ENCODE results near the gene GGCT.
"Not testable (repeated sequence)": the region's sequence is repeated elsewhere in the genome, so short reads cannot be mapped to it uniquely, and the experiment has no call there.

GGCT gene

DNA sequence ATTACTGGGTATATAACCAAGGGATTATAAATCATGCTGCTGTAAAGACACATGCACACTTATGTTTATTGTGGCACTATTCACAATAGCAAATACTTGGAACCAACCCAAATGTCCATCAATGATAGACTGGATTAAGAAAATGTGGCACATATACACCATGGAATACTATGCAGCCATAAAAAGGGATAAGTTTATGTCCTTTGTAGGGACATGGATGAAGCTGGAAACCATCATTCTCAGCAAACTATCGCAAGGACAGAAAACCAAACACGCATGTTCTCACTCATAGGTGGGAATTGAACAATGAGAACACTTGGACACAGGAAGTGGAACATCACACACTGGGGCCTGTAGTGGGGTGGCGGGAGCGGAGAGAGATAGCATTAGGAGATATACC lies 38.5 kb upstream of the GGCT start:
- not testable (repeated sequence) for ATAC-seq
- 0 out of 2 replicates have a peak, but pooled peaks have one; percentile 36 for TF ChIP-seq ZNF8 (CRISPR knock-in tag; IDR thresholded peaks at IDR 0.05)

DNA sequence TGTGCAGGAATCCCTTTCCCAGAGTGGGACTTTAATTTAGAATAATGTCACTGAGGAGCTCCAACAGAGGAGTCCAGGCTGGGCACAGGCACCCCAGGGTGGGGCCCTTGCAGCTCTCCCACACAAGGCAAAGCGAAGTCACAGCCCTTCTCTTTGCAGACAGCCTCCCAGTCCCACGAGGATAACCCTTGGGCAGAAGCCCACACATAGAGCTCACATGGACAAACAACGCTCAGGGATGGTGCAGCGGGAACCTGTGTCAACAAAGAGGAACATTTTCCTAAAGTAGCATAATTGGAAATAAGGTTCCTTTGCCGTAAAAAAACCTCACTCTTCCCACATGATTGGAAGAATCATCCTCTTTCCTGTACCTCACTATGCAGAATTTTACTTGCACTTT lies 29.3 kb upstream of the GGCT start:
- no peak for ATAC-seq
- TF ChIP-seq TOX (CRISPR knock-in tag; IDR thresholded peaks at IDR 0.05; ENCODE audit: borderline replicate concordance) = no peak
- no peak for TF ChIP-seq PPARA (CRISPR knock-in tag; IDR thresholded peaks at IDR 0.05; ENCODE audit: borderline replicate concordance)
- no peak for TF ChIP-seq ZFP30 (CRISPR knock-in tag; IDR thresholded peaks at IDR 0.05)
- TF ChIP-seq ZC3H10 (CRISPR knock-in tag; IDR thresholded peaks at IDR 0.05) = no peak
- TF ChIP-seq ESRRG (CRISPR knock-in tag; IDR thresholded peaks at IDR 0.05) = no peak
- TF ChIP-seq ZNF565 (CRISPR knock-in tag; conservative IDR thresholded peaks at IDR 0.05; ENCODE audit: low read depth) = no peak

DNA sequence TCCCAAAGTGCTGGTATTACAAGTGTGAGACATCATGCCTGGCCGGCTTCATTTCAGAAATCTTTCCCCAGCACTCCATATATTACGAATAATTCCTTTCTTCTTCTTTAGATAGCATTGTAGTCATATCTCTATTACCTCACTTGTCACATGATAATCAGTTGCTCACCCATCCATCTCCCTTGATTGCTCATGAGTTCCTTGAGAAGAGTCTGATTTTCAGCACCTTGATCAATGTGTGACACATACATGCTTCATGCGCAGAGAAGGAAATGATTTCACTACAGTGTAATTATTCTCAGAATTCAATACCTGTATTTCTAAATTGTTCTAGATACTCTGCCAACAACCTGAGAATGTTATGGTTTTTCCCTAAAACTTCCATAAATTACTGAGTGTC lies 26.7 kb upstream of the GGCT start:
- TF ChIP-seq, protein P1, sequence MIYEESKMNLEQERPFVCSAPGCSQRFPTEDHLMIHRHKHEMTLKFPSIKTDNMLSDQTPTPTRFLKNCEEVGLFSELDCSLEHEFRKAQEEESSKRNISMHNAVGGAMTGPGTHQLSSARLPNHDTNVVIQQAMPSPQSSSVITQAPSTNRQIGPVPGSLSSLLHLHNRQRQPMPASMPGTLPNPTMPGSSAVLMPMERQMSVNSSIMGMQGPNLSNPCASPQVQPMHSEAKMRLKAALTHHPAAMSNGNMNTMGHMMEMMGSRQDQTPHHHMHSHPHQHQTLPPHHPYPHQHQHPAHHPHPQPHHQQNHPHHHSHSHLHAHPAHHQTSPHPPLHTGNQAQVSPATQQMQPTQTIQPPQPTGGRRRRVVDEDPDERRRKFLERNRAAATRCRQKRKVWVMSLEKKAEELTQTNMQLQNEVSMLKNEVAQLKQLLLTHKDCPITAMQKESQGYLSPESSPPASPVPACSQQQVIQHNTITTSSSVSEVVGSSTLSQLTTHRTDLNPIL (CRISPR knock-in tag; IDR thresholded peaks at IDR 0.05; ENCODE audit: low read depth) = no peak
- TF ChIP-seq, protein P2, sequence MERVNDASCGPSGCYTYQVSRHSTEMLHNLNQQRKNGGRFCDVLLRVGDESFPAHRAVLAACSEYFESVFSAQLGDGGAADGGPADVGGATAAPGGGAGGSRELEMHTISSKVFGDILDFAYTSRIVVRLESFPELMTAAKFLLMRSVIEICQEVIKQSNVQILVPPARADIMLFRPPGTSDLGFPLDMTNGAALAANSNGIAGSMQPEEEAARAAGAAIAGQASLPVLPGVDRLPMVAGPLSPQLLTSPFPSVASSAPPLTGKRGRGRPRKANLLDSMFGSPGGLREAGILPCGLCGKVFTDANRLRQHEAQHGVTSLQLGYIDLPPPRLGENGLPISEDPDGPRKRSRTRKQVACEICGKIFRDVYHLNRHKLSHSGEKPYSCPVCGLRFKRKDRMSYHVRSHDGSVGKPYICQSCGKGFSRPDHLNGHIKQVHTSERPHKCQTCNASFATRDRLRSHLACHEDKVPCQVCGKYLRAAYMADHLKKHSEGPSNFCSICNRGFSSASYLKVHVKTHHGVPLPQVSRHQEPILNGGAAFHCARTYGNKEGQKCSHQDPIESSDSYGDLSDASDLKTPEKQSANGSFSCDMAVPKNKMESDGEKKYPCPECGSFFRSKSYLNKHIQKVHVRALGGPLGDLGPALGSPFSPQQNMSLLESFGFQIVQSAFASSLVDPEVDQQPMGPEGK (CRISPR knock-in tag; IDR thresholded peaks at IDR 0.05; ENCODE audit: borderline replicate concordance) = no peak
- TF ChIP-seq ISL1 (CRISPR knock-in tag; IDR thresholded peaks at IDR 0.05) (no peak), GLIS3 (CRISPR knock-in tag; IDR thresholded peaks at IDR 0.05) (no peak), OSR1 (CRISPR knock-in tag; IDR thresholded peaks at IDR 0.05) (no peak), BACH2 (CRISPR knock-in tag; IDR thresholded peaks at IDR 0.05; ENCODE audit: borderline replicate concordance) (no peak)
- no peak for ATAC-seq

DNA sequence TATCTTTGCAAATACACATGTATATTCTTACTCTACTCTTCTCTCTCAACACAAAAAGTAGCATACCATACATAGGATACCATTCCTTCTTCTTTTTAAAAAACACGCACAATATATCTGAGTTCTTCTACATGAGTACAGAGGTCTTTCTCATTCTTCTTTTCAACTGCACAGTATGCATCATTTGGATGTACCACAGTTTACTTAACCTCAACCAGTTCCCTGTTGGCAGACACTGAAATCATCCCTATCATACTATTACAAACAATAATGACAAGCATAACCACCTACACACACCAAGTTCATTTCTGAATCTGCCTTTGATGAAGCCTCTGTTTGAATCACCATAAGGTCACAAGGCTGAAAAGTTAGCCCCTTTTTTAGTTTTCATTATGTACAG lies 25.7 kb upstream of the GGCT start:
- ATAC-seq = no peak
- TF ChIP-seq RARB (CRISPR knock-in tag; IDR thresholded peaks at IDR 0.05) (no peak), ZFP3 (CRISPR knock-in tag; IDR thresholded peaks at IDR 0.05) (no peak), ARNTL (CRISPR knock-in tag; IDR thresholded peaks at IDR 0.05; ENCODE audit: borderline replicate concordance, low read depth) (no peak)

DNA sequence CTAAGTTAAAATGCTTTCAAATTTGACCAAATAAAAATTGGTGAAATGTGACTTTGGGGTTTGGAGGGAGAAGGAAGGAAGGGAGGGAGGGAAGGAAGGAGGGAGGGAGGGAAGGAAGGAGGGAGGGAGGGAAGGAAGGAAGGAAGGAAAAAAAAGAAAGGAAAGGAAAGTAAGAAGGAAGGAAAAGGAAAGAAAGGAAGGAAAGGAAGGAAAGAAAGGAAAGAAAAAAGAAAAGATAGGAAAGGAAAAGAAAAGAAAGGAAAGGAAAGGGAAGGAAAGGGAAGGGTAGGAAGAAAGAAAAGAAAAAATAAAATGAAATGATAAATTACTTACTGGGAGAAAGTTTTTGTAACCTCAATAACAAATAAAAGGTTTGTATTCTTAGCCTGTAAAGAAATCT lies 24.1 kb upstream of the GGCT start:
- no peak for ATAC-seq
- TF ChIP-seq GLIS3 (CRISPR knock-in tag; IDR thresholded peaks at IDR 0.05) (no peak), PPARA (CRISPR knock-in tag; IDR thresholded peaks at IDR 0.05; ENCODE audit: borderline replicate concordance) (no peak), SNAI2 (CRISPR knock-in tag; IDR thresholded peaks at IDR 0.05) (no peak)
- TF ChIP-seq, protein P3, sequence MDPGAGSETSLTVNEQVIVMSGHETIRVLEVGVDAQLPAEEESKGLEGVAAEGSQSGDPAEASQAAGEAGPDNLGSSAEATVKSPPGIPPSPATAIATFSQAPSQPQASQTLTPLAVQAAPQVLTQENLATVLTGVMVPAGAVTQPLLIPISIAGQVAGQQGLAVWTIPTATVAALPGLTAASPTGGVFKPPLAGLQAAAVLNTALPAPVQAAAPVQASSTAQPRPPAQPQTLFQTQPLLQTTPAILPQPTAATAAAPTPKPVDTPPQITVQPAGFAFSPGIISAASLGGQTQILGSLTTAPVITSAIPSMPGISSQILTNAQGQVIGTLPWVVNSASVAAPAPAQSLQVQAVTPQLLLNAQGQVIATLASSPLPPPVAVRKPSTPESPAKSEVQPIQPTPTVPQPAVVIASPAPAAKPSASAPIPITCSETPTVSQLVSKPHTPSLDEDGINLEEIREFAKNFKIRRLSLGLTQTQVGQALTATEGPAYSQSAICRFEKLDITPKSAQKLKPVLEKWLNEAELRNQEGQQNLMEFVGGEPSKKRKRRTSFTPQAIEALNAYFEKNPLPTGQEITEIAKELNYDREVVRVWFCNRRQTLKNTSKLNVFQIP (CRISPR knock-in tag; IDR thresholded peaks at IDR 0.05; ENCODE audit: borderline replicate concordance, low read depth) = no peak

DNA sequence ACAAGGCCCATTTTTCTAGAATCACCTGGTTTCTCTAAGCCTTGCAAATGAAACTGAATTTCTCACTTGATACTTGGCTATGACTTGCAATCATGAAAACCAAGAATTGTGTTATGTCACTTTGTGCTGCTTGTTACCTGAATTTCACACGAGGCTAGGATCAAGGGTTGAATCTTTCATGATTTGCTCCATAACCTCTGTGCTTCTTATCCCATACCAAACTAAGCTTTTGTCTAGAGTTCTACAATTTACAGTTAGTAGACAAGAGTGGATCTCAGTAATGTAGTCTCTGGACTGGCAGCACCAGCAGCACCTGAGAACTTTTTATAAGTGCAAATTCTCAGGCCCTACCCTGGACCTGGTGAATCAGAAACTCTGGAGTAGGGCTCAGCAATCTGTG lies 22.7 kb upstream of the GGCT start:
- not testable (repeated sequence) for ATAC-seq

DNA sequence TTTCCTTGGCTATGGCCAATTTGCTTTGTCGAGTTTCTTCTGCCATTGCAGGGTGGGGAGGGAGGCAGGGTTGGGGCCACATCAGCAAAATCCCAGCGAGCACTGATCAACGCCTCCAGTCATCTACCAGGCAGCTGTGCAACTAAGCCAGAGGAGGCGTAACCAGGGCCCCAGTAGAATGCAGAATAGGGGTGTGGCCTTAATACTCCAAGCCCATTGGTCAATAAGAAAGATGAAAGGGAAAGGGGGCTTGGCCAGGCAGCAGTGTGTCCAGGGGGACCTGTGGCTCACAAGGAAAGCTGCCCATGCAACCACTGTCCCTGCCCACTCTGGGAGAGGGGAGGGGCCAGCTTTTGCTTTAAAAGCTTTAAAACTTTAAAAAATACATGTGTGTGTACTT lies 21.5 kb upstream of the GGCT start:
- TF ChIP-seq ESRRG (CRISPR knock-in tag; IDR thresholded peaks at IDR 0.05) = no peak
- no peak for TF ChIP-seq TOX (CRISPR knock-in tag; IDR thresholded peaks at IDR 0.05; ENCODE audit: borderline replicate concordance)
- TF ChIP-seq, protein P2 (CRISPR knock-in tag; IDR thresholded peaks at IDR 0.05; ENCODE audit: borderline replicate concordance) = no peak

More for the DNA sequence above, 21.5 kb upstream of the GGCT start:
- no peak for ATAC-seq

Measured in SK-N-SH treated with all-trans-retinoic acid at 6 μM for 48 hours (cell line).